GM19193 (cell line): ENCODE measurements around the gene UGT1A10.
"Not testable (repeated sequence)": the region's sequence is repeated elsewhere in the genome, so short reads cannot be mapped to it uniquely, and the experiment has no call there.

Source experiments
- POLR2A ChIP-seq: IDR thresholded peaks from 4 replicates; pipeline ENCODE4 v1.6.1; 2011; ENCODE audit not compliant: insufficient read depth, insufficient read length; ENCODE audit errors: extremely low read depth

UGT1A10 gene

DNA sequence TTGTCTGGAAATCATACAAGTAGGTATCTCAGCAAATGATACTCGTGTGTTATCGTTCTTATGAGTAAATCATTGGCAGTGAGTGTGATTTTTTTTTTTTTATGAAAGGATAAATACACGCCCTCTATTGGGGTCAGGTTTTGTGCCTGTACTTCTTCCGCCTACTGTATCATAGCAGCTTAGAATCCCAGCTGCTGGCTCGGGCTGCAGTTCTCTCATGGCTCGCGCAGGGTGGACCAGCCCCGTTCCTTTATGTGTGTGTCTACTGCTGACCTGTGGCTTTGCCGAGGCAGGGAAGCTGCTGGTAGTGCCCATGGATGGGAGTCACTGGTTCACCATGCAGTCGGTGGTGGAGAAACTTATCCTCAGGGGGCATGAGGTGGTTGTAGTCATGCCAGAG lies at the start of gene UGT1A10:
UGT1A10 (plus strand) TSS at position 143 of the 400 bp plus-strand sequence; CDS start at position 218, 75 bp downstream.
- not testable (repeated sequence) for TF ChIP-seq POLR2A

DNA sequence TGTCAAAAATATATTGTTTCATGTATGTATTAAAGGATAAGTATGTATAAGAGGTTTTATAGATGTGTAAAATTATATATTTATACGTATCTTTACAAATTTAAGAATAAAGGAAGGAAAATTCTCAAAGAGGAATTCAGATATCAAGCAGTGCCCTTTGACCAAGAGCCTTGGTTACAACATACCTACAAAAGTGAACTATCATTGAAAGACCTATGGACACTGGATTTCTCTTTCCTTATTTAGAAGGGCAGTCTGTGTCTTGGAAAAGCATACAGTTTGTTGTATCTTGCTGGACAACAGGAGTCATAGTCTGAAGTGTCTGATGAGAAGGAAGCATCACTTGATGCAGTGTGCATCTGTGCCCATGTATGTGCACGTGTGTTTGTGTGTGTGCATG lies 47.8 kb upstream of the UGT1A10 start:
- no peak for TF ChIP-seq POLR2A

DNA sequence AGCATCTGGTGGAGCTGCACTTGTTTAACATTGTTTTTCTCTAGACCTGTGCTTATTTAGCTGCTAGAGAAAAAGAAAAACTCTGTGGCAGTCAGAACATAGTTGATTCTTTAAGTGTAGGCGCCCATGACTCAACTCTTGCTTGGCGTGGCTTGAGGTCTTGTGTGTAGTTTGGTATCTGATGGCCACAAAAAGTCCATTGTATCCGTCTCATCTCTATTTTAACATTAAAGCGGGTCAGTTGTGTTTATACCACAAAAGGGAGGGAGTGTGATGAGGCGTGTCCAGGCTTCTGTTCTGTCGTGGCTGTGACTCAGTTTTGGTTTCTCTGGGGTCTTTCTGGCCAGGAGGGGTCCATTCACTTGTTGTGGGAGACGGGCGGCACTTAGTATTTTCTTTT lies 43.0 kb upstream of the UGT1A10 start:
- no peak for TF ChIP-seq POLR2A

DNA sequence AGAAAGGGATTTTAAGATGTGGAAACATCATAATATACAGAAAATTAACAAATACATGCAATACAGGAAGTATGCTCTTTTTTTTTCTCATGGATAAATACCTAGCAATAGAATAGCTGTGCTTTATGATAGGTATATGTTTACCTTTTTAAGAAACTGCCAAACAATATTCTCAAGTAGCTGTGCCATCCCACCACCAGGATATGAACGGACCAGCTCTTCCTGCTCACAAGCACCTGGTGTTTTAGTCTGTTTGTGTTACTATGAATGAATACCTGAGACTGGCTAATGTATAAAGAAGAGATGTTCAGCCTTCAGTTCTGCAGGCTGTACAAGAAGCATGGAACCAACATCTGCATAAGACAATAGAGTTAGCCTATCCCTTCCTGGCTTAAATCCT lies 38.7 kb upstream of the UGT1A10 start:
- no peak for TF ChIP-seq POLR2A

DNA sequence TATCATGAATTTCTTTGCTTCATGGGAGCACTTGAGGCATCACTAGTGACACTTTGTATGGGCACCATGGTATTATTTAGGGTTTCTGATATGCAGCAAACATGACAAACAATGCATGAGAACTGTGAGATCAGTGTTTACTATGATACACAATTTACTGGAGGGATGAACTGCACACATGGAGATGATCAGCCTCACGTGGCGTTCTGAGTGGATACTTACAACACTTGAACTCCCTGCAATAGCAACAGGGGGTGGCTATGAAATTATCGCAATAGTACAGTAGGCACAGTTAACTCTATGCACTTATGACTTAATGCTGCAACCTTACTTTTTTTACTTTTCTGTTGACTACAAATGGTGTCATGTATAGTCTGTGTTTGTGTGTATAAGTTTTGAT lies 37.3 kb upstream of the UGT1A10 start:
- TF ChIP-seq POLR2A, result no peak

DNA sequence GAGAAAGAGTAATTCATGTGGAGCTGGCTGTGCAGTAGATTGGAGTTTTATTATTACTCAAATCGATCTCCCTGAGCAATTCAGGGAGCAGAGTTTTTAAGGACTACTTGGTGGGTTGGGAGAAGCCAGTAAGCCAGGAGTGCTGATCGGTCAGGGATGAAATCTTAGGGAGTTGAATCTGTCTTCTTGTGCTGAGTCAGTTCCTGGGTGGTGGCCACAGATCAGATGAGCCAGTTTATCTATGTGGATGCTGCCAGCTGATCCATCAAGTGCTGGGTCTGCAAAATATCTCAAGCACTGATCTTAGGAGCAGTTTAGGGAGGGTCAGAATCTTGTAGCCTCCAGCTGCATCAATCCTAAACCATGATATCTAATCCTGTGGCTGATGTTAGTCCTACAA lies 35.9 kb upstream of the UGT1A10 start:
- no peak for TF ChIP-seq POLR2A

DNA sequence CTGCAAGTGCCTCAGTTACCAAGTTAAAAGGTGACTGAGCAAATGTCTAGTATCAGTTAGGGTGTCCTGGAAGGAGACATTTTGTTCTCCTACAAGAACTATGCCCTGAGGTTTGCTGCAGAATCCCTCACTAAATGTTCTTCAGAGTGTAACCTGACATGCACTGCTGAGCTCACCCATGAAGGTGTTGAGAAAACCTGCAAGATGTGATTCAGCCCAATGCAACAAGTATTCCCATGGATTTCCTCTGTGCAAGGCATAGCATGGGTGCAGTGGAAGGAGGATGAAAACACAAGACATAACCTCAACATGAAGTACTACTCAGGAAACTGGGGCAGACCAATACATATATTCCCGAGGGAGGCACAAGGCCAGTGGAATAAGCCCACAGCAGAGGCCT lies 34.2 kb upstream of the UGT1A10 start:
- TF ChIP-seq POLR2A, result no peak

DNA sequence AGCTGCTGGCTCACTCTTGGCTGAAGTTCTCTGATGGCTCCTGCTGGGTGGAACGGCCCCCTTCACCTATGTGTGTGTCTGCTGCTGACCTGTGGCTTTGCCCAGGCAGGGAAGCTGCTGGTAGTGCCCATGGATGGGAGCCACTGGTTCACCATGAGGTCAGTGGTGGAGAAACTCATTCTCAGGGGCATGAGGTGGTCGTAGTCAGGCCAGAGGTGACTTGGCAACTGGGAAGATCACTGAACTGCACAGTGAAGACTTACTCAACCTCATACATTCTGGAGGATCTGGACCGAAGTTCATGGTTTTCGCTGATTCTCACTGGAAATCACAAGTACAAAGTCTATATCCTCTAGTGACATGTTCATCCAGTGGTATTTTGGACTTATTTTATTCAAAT lies 32.7 kb upstream of the UGT1A10 start:
- no peak for TF ChIP-seq POLR2A

DNA sequence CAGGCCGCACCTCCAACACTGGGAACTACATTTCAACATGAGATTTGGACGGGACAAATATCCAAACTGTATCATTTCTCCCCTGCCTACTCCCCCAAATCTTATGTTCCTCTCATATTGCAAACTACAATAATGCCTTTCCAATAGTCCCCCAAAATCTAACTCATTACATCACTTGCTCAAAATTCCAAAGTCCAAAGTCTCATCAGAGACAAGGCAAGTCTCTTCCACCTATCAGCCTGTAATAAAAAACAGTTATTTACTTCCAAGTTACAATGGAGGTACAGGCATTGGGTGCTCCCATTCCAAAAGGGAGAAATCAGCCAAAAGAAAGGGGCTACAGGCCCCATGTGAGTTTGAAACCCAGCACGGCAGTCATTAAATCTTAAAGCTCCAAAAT lies 31.4 kb upstream of the UGT1A10 start:
- no peak for TF ChIP-seq POLR2A

DNA sequence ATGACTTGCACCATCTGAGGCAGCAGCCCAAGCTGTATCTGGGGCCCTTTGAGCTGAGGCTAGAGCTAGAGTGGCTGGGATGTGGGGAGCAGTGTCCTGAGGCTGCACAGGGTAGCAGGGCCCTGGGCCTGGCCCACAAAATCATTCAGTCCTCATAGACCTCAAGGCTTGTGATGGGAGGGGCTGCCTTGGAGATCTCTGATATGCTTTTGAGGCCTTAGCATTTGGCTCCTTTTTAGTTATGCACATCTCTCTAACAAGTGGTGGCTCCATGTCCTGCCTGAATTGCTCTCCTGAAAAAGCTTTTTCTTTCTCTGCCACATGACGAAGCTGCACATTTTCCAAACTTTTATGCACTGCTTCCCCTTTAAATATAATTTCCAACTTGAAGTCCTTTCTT lies 30.6 kb upstream of the UGT1A10 start:
- no peak for TF ChIP-seq POLR2A

DNA sequence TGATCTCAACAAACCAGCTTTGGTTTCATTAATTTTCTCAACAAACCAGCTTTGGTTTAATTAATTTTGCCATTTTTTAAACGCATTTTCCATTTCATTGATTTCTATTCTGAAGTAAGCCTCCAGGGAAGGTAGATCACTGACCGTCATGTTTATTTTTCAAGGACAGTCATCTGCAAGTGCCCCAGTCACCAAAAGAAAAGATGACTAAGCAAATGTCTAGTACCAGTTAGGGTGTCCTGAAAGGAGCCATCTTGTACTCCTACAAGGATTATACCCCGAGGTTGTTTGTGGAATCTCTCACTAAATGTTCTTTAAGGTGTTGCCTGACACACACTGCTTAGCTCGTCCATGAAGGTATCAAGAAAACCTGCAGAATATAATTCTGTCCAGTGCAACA lies 25.0 kb upstream of the UGT1A10 start:
- no peak for TF ChIP-seq POLR2A

DNA sequence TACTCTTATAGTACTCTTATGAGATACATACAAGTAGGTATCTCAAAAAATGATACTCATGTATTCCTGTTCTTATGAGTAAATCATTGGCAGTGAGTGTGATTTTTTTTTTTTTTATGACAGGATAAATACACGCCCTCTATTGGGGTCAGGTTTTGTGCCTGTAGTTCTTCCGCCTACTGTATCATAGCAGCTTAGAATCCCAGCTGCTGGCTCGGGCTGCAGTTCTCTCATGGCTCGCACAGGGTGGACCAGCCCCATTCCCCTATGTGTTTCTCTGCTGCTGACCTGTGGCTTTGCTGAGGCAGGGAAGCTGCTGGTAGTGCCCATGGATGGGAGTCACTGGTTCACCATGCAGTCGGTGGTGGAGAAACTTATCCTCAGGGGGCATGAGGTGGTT lies 18.8 kb upstream of the UGT1A10 start, which contains the start of gene UGT1A8:
UGT1A8 (plus strand) TSS at position 158 of the 400 bp plus-strand sequence; CDS start at position 233, 75 bp downstream.
- TF ChIP-seq POLR2A, result not testable (repeated sequence)

DNA sequence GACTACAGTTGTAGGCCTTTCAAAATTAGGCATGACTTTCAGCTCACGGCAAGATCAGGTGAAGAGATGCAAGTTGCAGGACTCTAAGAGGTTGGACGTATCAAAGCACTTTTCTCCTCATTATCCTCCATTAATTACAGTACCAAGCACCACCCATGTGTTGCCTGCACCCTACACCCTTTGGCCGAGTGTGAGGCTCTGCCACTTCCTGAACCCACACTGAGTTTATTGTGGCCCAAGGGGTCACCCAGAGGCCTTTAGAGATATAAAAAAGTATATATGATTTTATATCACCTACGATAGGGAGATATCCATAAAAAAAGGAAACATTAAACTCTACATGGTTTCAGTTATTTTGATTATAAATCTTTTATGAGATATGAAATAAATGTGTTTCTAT lies 16.0 kb upstream of the UGT1A10 start:
- TF ChIP-seq POLR2A, result no peak

DNA sequence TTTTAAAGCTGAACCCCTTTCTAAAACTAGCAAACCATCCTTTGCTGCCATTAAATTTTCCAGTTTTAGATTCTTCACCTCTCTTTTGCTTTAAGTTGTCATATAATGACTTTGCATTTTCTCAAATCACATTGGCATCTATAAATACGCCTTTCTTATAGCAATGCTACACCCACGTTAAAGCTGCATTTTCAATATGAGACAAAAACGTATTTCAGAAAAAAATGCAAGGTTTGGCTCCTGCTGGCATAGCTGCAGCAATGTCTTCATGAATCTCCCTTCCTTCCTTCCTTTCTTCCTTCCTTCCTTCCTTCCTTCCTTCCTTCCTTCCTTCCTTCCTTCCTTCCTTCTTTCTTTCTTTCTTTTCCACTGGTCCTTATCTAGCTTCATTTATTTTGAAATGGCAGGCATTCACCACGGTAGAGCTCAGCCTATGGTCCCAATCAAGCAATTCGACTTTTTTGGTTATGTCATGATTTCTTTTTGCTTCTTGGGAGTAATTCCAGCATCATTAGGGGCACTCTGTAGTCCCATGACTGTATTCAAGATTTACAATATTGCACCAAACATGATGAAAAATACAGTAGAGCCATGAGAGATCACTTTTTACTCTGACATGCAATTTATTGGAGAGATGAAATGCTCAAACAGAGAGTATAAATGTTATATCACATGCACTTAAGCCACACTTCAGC lies 8.8 kb upstream of the UGT1A10 start:
- TF ChIP-seq POLR2A, result no peak

DNA sequence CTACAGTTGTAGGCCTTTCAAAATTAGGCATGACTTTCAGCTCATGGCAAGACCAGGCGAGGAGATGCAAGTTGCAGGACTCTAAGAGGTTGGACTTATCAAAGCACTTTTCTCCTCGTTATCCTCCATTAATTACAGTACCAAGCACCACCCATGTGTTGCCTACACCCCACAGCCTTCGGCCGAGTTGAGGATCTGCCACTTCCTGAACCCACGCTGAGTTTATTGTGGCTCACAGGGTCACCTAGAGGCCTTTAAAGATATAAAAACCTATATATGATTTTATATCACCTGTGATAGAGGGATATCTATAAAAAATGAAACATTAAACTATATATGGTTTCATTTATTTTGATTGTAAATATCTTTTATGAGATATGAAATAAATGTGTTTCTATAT lies 2.6 kb downstream of the UGT1A10 start:
- TF ChIP-seq POLR2A, result no peak

DNA sequence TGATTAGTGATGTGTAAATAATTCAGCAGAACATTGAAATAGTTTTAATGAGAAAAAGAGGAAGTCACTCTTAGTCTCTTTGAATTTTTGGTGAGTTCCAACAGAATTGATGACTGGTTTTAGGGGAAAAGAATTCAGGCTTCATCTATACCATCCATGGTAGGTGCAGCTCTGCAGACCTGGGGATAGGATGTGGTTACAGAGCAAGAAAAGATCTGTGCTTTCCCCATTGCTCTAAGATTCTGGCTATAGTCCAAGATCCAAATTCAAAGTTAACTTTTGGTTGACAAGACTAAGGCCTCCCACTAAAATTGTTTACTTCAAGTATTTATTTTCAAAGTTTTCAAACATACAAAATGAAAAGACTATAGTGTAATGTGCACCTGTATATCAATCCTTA lies 3.6 kb downstream of the UGT1A10 start:
- TF ChIP-seq POLR2A, result no peak

DNA sequence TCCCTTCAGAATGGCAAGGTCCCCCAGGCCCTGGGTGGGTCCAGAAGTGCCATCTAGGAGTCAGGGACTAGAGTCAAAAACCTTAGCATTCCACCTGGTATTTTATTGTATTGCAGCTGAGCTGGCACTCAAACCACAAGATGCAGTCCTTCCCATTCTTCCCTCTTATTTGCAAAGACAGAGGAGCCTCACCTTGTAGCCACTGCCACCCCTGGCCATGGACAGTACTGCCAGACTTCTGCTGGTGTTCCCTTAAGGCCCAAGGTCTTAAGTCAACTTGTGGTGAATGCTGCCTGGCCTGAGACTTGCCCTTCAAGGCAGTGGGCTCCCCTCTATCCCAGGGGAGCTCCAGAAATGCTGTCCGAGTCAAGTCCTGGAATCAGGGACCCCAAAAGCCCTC lies 6.9 kb downstream of the UGT1A10 start:
- no peak for TF ChIP-seq POLR2A
